AG09319 (cell line): ENCODE measurements around the gene S100A4.
"Not testable (repeated sequence)": the region's sequence is repeated elsewhere in the genome, so short reads cannot be mapped to it uniquely, and the experiment has no call there.

Experiments
- DNase-seq: peaks from one replicate; pipeline ENCODE4 v3.0.0-alpha.2; 2010; ENCODE audit warnings: low read depth; ENCODE audit errors: extremely low read depth
- TF ChIP-seq, protein P1 (sequence below): IDR thresholded peaks from 2 replicates; pipeline ENCODE4 v1.5.1; 2011; ENCODE audit warnings: low read depth, mild to moderate bottlenecking, inconsistent platforms, low read length, moderate library complexity

The S100A4 gene

DNA sequence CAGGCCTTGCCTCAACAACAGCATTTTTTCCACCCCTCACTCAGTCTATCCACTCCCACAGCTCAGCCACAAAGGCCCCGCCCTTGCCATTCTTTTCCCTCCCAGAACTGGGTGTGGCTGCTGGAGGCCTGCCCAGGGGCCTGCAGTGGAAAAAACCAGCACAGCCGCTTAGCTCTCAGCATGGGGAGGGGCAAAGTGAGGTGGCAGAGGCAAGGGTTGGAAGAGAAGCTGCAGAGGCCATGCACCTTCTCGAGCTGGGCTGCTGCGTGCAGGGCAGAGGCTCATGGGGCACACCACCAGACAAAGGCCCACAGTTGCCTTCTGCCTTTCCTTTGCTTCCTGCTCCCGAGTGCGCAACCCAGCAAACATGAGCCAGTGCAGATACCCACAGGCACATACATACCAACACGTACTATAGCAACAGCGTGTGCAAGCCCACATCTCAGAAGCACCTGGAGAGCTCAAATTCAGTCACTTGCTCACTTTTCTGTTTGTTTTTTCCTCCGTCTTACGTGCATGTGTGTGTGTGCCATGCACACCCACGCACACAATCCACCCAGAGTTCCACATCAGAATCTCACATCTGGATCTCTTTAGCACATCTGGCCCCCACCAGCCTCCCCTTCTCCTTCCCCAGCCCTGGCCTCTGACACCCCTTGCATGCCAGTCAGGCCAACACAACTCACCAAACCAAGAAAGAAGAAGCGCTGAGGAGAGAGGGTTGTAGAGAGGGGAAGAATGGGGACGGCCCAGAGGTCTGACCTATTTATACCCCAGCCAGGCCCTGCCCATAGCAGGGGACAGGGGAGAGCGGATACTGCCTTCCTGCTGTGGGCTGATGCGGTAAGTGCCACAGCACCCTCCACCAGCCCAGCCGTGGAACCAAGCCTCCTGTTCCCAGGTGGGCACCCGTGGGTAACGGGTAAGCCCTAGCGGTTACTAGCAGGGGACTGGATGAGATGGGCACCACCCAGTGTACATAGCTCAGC, at the start of gene S100A4:
Gene S100A4 (minus strand): TSS at position 740 of the 989 bp plus-strand sequence. CDS start 1,012 bp downstream, outside the sequence.
- TF ChIP-seq, protein P1, sequence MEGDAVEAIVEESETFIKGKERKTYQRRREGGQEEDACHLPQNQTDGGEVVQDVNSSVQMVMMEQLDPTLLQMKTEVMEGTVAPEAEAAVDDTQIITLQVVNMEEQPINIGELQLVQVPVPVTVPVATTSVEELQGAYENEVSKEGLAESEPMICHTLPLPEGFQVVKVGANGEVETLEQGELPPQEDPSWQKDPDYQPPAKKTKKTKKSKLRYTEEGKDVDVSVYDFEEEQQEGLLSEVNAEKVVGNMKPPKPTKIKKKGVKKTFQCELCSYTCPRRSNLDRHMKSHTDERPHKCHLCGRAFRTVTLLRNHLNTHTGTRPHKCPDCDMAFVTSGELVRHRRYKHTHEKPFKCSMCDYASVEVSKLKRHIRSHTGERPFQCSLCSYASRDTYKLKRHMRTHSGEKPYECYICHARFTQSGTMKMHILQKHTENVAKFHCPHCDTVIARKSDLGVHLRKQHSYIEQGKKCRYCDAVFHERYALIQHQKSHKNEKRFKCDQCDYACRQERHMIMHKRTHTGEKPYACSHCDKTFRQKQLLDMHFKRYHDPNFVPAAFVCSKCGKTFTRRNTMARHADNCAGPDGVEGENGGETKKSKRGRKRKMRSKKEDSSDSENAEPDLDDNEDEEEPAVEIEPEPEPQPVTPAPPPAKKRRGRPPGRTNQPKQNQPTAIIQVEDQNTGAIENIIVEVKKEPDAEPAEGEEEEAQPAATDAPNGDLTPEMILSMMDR: no peak
- DNase-seq: peak; percentile 89

GRCh38 chr1:153592748-153593147, 47.1 kb upstream of the S100A4 start:
- TF ChIP-seq, protein P1: no peak
- DNase-seq: no peak

GRCh38 chr1:153588482-153588881, 42.9 kb upstream of the S100A4 start:
- no peak for DNase-seq
- TF ChIP-seq, protein P1: no peak

- not testable (repeated sequence) for DNase-seq
Observed at GRCh38 chr1:153588033-153588432, 42.4 kb upstream of the S100A4 start.

GRCh38 chr1:153587314-153587713, 41.7 kb upstream of the S100A4 start:
- TF ChIP-seq, protein P1: no peak
- DNase-seq: no peak

DNA sequence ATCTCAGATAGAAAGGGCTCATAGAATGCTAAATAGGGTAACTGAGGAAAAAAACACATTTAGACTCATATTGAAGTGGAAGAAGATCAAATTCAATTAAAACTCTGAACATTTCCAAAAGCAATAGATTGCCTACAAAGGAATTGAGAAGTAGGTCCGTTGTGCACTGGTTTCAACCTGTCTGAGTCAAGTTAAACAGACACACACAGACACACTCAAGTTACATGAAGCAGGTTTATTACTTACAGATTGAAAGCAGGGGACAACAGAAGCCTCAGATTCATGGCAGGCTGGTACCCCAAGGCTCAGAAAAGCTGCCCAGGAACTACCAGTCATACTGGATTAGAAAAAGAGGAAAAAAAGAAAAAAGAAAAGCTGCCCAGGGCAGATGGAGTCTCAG, 40.7 kb upstream of the S100A4 start:
- TF ChIP-seq, protein P1: no peak
- DNase-seq: no peak

GRCh38 chr1:153585006-153585405, 39.4 kb upstream of the S100A4 start:
- TF ChIP-seq, protein P1: no peak
- no peak for DNase-seq
